ENCODE measurements around the gene OSBPL9.

OSBPL9 gene

DNA sequence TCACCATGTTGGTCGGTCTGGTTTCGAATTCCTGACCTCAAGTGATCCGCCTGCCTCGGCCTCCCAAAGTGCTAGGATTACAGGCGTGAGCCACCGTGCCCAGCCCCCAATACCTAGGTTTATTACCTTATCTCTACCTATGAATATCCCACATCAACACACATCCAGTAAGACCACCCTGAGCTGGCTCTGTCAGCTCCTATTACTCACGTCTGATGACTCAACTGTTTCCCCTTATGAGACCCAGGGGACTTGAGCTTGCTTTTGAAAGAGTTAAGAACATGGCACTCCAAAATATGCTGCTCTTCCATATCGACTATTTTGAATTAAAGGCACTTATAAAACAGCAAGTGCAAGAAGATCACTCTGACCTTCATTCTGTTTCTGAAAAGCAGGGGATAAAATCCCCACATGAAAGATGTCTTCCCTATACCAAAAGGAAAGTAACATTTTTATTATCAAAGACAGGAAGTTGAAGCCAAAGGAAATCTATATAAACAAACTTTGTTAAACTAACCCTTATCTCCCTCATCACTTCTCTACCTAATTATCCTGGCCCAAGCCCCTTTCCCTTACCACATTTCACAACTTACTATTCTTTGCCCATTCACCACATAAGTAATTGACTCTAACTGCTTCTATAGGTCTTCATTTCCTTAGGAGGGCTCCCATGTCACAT, 41.3 kb upstream of the OSBPL9 start (continued):
- no peak for TF ChIP-seq ZBTB20 (tag by site-specific recombination; IDR thresholded peaks at IDR 0.05)
- TF ChIP-seq, protein P1, sequence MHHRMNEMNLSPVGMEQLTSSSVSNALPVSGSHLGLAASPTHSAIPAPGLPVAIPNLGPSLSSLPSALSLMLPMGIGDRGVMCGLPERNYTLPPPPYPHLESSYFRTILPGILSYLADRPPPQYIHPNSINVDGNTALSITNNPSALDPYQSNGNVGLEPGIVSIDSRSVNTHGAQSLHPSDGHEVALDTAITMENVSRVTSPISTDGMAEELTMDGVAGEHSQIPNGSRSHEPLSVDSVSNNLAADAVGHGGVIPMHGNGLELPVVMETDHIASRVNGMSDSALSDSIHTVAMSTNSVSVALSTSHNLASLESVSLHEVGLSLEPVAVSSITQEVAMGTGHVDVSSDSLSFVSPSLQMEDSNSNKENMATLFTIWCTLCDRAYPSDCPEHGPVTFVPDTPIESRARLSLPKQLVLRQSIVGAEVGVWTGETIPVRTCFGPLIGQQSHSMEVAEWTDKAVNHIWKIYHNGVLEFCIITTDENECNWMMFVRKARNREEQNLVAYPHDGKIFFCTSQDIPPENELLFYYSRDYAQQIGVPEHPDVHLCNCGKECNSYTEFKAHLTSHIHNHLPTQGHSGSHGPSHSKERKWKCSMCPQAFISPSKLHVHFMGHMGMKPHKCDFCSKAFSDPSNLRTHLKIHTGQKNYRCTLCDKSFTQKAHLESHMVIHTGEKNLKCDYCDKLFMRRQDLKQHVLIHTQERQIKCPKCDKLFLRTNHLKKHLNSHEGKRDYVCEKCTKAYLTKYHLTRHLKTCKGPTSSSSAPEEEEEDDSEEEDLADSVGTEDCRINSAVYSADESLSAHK (tag by site-specific recombination; IDR thresholded peaks at IDR 0.05), result no peak
- TF ChIP-seq ZNF501 (tag by site-specific recombination; IDR thresholded peaks at IDR 0.05), result no peak
- peak; percentile 65; the same call in 1 of the 2 replicates for TF ChIP-seq ZNF366 (tag by site-specific recombination; conservative IDR thresholded peaks at IDR 0.05)
- no peak for TF ChIP-seq ZNF19 (tag by site-specific recombination; IDR thresholded peaks at IDR 0.05; ENCODE audit: low read depth)
- TF ChIP-seq, protein P2, sequence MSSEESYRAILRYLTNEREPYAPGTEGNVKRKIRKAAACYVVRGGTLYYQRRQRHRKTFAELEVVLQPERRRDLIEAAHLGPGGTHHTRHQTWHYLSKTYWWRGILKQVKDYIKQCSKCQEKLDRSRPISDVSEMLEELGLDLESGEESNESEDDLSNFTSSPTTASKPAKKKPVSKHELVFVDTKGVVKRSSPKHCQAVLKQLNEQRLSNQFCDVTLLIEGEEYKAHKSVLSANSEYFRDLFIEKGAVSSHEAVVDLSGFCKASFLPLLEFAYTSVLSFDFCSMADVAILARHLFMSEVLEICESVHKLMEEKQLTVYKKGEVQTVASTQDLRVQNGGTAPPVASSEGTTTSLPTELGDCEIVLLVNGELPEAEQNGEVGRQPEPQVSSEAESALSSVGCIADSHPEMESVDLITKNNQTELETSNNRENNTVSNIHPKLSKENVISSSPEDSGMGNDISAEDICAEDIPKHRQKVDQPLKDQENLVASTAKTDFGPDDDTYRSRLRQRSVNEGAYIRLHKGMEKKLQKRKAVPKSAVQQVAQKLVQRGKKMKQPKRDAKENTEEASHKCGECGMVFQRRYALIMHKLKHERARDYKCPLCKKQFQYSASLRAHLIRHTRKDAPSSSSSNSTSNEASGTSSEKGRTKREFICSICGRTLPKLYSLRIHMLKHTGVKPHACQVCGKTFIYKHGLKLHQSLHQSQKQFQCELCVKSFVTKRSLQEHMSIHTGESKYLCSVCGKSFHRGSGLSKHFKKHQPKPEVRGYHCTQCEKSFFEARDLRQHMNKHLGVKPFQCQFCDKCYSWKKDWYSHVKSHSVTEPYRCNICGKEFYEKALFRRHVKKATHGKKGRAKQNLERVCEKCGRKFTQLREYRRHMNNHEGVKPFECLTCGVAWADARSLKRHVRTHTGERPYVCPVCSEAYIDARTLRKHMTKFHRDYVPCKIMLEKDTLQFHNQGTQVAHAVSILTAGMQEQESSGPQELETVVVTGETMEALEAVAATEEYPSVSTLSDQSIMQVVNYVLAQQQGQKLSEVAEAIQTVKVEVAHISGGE (tag by site-specific recombination; conservative IDR thresholded peaks at IDR 0.05; ENCODE audit: low read depth), result no peak
- TF ChIP-seq PRDM1 (tag by site-specific recombination; IDR thresholded peaks at IDR 0.05), result peak; percentile 54
- TF ChIP-seq ZNF76 (tag by site-specific recombination; IDR thresholded peaks at IDR 0.05; ENCODE audit: borderline replicate concordance, low read depth), result 0 out of 2 replicates have a peak, but pooled peaks have one; percentile 6
- TF ChIP-seq ZNF677 (tag by site-specific recombination; IDR thresholded peaks at IDR 0.05), result no peak
- TF ChIP-seq ZNF121 (tag by site-specific recombination; IDR thresholded peaks at IDR 0.05), result no peak
- no peak for TF ChIP-seq ZIC2 (tag by site-specific recombination; IDR thresholded peaks at IDR 0.05)
- no peak for TF ChIP-seq ZNF350 (tag by site-specific recombination; IDR thresholded peaks at IDR 0.05)
- no peak for TF ChIP-seq MYNN (tag by site-specific recombination; IDR thresholded peaks at IDR 0.05; ENCODE audit: borderline replicate concordance)
- TF ChIP-seq ZNF138 (tag by site-specific recombination; IDR thresholded peaks at IDR 0.05; ENCODE audit: borderline replicate concordance), result no peak
- TF ChIP-seq ZBTB48 (tag by site-specific recombination; IDR thresholded peaks at IDR 0.05), result no peak
- TF ChIP-seq, protein P3, sequence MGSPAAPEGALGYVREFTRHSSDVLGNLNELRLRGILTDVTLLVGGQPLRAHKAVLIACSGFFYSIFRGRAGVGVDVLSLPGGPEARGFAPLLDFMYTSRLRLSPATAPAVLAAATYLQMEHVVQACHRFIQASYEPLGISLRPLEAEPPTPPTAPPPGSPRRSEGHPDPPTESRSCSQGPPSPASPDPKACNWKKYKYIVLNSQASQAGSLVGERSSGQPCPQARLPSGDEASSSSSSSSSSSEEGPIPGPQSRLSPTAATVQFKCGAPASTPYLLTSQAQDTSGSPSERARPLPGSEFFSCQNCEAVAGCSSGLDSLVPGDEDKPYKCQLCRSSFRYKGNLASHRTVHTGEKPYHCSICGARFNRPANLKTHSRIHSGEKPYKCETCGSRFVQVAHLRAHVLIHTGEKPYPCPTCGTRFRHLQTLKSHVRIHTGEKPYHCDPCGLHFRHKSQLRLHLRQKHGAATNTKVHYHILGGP (tag by site-specific recombination; IDR thresholded peaks at IDR 0.05), result no peak
- TF ChIP-seq ZNF707 (tag by site-specific recombination; IDR thresholded peaks at IDR 0.05), result no peak
- TF ChIP-seq ZNF24 (tag by site-specific recombination; IDR thresholded peaks at IDR 0.05), result peak; percentile 60; the same call in 1 of the 2 replicates
- no peak for TF ChIP-seq ZNF830 (tag by site-specific recombination; IDR thresholded peaks at IDR 0.05; ENCODE audit: low read depth)
- TF ChIP-seq ZNF169 (tag by site-specific recombination; IDR thresholded peaks at IDR 0.05), result no peak
- no peak for TF ChIP-seq ZNF768 (tag by site-specific recombination; IDR thresholded peaks at IDR 0.05)
- TF ChIP-seq ZFP69B (tag by site-specific recombination; IDR thresholded peaks at IDR 0.05), result no peak
- TF ChIP-seq, protein P4, sequence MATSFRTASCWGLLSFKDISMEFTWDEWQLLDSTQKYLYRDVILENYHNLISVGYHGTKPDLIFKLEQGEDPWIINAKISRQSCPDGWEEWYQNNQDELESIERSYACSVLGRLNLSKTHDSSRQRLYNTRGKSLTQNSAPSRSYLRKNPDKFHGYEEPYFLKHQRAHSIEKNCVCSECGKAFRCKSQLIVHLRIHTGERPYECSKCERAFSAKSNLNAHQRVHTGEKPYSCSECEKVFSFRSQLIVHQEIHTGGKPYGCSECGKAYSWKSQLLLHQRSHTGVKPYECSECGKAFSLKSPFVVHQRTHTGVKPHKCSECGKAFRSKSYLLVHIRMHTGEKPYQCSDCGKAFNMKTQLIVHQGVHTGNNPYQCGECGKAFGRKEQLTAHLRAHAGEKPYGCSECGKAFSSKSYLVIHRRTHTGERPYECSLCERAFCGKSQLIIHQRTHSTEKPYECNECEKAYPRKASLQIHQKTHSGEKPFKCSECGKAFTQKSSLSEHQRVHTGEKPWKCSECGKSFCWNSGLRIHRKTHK (tag by site-specific recombination; IDR thresholded peaks at IDR 0.05), result no peak
- TF ChIP-seq, protein P5, sequence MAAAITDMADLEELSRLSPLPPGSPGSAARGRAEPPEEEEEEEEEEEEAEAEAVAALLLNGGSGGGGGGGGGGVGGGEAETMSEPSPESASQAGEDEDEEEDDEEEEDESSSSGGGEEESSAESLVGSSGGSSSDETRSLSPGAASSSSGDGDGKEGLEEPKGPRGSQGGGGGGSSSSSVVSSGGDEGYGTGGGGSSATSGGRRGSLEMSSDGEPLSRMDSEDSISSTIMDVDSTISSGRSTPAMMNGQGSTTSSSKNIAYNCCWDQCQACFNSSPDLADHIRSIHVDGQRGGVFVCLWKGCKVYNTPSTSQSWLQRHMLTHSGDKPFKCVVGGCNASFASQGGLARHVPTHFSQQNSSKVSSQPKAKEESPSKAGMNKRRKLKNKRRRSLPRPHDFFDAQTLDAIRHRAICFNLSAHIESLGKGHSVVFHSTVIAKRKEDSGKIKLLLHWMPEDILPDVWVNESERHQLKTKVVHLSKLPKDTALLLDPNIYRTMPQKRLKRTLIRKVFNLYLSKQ (tag by site-specific recombination; IDR thresholded peaks at IDR 0.05; ENCODE audit: borderline replicate concordance), result no peak
- TF ChIP-seq, protein P6, sequence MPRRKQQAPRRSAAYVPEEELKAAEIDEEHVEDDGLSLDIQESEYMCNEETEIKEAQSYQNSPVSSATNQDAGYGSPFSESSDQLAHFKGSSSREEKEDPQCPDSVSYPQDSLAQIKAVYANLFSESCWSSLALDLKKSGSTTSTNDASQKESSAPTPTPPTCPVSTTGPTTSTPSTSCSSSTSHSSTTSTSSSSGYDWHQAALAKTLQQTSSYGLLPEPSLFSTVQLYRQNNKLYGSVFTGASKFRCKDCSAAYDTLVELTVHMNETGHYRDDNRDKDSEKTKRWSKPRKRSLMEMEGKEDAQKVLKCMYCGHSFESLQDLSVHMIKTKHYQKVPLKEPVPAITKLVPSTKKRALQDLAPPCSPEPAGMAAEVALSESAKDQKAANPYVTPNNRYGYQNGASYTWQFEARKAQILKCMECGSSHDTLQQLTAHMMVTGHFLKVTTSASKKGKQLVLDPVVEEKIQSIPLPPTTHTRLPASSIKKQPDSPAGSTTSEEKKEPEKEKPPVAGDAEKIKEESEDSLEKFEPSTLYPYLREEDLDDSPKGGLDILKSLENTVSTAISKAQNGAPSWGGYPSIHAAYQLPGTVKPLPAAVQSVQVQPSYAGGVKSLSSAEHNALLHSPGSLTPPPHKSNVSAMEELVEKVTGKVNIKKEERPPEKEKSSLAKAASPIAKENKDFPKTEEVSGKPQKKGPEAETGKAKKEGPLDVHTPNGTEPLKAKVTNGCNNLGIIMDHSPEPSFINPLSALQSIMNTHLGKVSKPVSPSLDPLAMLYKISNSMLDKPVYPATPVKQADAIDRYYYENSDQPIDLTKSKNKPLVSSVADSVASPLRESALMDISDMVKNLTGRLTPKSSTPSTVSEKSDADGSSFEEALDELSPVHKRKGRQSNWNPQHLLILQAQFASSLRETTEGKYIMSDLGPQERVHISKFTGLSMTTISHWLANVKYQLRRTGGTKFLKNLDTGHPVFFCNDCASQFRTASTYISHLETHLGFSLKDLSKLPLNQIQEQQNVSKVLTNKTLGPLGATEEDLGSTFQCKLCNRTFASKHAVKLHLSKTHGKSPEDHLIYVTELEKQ (tag by site-specific recombination; IDR thresholded peaks at IDR 0.05; ENCODE audit: borderline replicate concordance), result no peak; the same call in 1 of the 2 replicates
- TF ChIP-seq IKZF3 (tag by site-specific recombination; IDR thresholded peaks at IDR 0.05), result no peak

Measured in HEK293 (cell line).